Measurements from ENCODE around the gene CFAP299.
"Not testable (repeated sequence)": the region's sequence is repeated elsewhere in the genome, so short reads cannot be mapped to it uniquely, and the experiment has no call there.

The CFAP299 gene

DNA sequence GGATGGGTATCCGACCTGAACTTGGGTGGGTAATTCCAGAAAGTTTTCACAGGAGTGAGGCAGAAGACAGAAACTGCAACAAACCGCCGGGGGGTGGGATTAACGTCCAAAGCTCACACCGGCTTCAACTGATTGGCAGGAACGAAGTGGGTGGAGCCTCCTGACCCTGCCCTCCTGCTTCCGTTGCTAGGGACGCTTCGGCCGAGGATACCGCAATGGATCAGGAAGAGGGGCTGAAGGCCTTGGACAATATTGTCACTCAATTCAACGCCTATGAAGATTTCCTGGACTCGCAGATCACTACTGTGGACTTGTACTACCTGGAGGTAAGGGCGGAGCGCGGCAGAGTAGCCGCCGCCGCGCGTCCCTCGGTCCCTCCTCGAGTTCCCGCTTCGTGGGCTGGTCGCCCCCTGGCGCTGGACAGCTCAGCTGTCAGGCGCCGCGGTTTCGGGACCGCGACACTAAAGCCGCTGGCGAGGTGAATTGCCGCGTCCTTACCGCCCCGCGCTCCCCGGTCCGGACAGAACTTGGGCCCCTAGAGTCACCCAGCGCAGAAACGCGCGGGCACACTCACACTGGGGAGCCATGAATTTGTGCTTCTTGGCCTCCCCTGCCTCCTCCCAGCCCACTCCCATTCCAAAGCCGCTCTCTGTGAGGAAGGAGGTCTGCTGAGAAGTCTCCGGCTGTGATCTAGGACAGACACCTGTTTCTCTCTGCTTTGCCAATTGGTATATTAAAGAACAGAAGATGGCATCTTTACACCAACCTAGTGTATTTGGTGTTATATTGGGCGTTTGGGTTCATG is at the start of gene CFAP299:
CFAP299 (plus strand) TSS at position 177 of the 805 bp plus-strand sequence.
- peak; percentile 84 for DNase-seq (ENCODE audit: low spot score)

- no peak for DNase-seq (ENCODE audit: low spot score)
These were observed 49.1 kb upstream of the CFAP299 start for GRCh38 chr4:80286451-80286850.

DNA sequence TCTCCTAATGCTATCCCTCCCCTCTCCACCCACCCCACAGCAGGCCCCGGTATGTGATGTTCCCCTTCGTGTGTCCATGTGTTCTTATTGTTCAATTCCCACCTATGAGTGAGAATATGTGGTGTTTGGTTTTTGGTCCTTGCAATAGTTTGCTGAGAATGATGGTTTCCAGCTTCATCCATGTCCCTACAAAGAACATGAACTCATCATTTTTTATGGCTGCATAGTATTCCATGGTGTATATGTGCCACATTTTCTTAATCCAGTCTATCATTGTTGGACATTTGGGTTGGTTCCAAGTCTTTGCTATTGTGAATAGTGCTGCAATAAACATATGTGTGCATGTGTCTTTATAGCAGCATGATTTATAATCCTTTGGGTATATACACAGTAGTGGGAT is 44.9 kb upstream of the CFAP299 start:
- not testable (repeated sequence) for DNase-seq (ENCODE audit: low spot score)

- DNase-seq (ENCODE audit: low spot score): no peak
These were observed 41.3 kb upstream of the CFAP299 start for GRCh38 chr4:80294206-80294605.

GRCh38 chr4:80295336-80295735 is 40.2 kb upstream of the CFAP299 start:
- DNase-seq (ENCODE audit: low spot score): no peak

GRCh38 chr4:80295826-80296225 is 39.7 kb upstream of the CFAP299 start:
- DNase-seq (ENCODE audit: low spot score): no peak

GRCh38 chr4:80301884-80302283 is 33.6 kb upstream of the CFAP299 start:
- no peak for DNase-seq (ENCODE audit: low spot score)

- DNase-seq (ENCODE audit: low spot score): no peak
These were observed 32.8 kb upstream of the CFAP299 start for GRCh38 chr4:80302616-80303223.

GRCh38 chr4:80305466-80305865 is 30.1 kb upstream of the CFAP299 start:
- DNase-seq (ENCODE audit: low spot score): no peak

DNA sequence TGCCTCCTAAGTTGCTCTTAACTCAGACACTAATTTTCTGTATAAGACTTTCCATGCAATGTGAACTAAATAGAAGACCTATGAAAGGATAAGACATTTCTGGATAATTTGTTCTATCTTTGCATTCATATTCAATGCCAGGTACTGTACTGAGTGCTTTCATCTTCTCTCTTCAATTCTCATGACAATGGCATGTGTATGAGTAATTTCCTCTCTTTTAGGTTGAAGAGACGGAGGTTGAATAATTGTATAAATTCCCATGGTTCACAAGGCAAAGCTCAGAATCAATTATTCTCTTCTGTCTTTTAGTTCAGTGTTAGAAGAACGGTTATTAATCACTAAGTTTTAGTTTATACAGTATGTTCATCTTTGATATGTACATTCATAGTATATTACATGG is 29.3 kb upstream of the CFAP299 start:
- DNase-seq (ENCODE audit: low spot score): no peak

DNA sequence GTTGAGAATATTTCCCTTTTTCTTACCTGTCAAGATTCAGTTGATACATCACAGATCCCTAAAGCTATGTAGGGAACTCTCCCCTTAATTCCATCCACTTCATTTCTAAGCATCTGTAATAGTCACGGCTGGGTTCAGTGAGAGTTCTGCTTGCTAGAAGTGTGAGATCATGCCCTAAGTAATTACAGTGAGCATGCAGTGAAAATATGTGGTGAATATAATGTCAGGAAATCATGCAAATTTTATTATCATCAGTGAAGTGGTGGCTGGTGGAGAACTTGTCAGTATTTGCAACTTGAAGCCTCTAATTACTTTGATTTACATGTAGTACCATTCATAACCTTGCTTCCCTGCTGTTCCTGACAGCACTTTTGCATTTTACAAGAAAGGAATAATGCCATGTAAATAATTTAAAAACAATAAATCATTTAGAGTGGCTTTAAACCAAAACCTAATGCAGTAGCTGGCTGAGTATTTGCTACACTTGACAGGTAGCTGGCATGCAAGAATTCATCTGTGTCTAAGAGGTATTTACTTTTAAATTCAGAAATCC is 28.3 kb upstream of the CFAP299 start:
- DNase-seq (ENCODE audit: low spot score): no peak

GRCh38 chr4:80307774-80308465 is 27.6 kb upstream of the CFAP299 start:
- no peak for DNase-seq (ENCODE audit: low spot score)

GRCh38 chr4:80308466-80308822 is 27.1 kb upstream of the CFAP299 start:
- no peak for DNase-seq (ENCODE audit: low spot score)

DNA sequence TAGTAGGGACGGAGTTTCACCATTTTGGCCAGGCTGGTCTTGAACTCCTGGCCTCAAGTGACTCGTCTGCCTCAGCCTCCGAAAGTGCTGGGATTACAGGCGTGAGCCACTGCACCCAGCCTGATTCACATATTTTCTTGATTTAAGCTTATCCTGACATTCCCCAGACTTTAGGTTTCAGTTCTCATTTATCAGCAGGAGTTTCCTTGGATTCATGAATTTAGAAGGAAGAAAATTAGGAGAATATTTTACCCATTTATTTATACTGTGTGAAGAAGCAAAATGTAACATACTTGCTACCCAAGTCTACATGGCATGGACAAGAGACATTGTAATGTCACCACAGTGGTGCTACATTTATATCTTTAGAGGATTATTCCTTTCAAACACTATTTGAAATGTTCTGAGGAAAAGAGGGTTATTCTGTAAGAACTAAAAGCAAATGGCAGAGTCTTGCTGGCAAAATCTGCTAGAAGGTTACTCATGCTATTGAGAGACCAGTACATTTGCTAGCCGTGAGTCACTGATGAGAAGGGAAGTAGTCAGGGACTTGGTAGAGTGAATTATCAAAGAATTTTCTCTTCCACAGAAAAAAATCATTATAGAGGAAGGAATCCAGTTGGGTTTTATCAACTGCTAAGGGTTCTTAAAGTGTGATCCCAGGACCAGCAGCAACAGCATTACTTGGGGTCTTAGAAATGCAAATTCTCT is 26.1 kb upstream of the CFAP299 start:
- DNase-seq (ENCODE audit: low spot score): no peak

DNA sequence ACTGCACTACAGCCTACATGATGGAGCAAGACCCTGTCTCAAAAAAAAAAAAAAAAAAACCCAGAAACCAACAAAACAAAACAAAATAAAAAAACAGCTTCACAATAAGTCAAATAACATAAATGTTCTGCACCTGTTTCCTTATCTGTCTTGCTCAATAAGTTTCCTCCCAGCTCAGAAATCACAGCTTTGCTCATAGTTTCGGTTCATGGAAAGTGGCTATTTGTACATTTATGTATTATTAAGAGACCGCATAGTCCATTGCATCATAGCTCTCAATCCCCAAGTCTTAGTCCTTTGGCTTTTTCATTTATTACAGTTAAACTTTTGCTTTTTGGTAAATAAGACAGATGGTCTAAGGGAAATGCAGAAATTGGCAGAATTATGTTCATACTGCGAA is 24.4 kb upstream of the CFAP299 start:
- no peak for DNase-seq (ENCODE audit: low spot score)

GRCh38 chr4:80312124-80312523 is 23.4 kb upstream of the CFAP299 start:
- DNase-seq (ENCODE audit: low spot score): no peak

GRCh38 chr4:80313627-80314026 is 21.9 kb upstream of the CFAP299 start:
- no peak for DNase-seq (ENCODE audit: low spot score)

DNA sequence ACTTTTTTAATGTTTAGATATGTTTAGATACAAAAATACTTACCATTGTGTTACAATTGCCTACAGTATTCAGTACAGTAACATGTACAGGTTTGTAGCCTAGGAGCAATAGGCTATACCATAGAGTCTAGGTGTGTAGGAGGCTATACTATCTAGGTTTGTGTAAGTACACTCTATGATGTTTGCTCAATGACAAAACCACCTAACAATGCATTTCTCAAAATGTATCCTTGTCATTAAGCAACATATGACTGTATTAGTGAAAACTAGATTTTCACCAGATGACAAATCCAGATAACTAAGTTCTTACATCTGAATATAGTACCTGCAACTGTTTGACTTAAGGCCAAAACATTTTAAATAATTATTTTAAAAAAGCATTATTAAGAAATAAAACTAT is 19.7 kb upstream of the CFAP299 start:
- DNase-seq (ENCODE audit: low spot score): not testable (repeated sequence)

DNA sequence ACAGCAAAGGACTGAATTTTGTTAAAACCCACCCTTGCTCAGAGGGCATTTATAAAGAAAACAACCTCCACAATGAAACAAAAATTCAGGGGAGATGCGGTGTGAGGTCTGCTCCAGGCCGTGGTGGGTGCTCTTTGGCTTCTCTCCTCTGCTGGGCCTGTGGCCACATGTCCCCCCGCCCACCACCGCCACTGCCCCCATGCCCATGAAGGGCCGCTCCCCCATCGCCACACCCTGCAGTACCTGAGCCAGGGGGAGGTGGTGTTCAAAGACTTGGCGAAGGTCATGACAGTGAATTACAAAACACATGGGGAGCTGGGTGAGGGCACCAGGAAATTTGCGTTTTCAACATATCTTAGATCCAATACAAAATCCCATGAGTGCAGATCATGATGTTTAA is 14.2 kb upstream of the CFAP299 start:
- DNase-seq (ENCODE audit: low spot score): no peak

GRCh38 chr4:80321776-80322175 is 13.8 kb upstream of the CFAP299 start:
- DNase-seq (ENCODE audit: low spot score): no peak

GRCh38 chr4:80322716-80323115 is 12.8 kb upstream of the CFAP299 start:
- no peak for DNase-seq (ENCODE audit: low spot score)

DNA sequence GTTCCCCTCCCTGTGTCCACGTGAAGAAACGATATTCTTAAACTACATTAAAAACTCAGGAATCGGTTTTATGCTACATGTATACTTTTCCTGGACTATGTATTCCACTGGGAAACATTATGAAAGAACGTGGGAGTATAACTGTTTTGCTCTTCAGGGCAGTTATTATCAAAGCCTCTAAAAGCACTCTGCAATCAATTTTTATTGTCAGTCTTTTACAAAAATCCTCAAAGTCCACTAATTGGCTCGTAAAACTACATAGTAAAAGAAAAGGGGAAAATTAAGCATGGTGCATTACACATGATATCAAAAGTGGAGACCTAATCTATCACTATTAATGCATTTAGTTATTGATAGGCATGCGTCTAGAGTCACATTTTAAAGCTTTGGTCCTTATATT is 11.4 kb upstream of the CFAP299 start:
- no peak for DNase-seq (ENCODE audit: low spot score)
